SK-N-SH (cell line): ENCODE data around the gene EXOC4. TPM values are rescaled to one million over a fixed set of nuclear protein-coding genes. Genes with fewer than 3 reads are reported as not detected.

ENCODE experiments used
- CTCF ChIA-PET: fragments of 300-600, 350-600 bp; formaldehyde crosslinking; extraction: SDS; loops from one replicate; lab custom pipeline; 2021; lab: Yijun Ruan, JAX
- POLR2A ChIA-PET: fragments of 350-600 bp; sonication (Branson Sonifier 250); formaldehyde crosslinking; extraction: SDS; loops from one replicate; lab custom pipeline; 2020; ENCODE audit warnings: antibody characterized with exemption, inconsistent platforms; lab: Yijun Ruan, JAX
- DNase-seq: peaks from one replicate; pipeline ENCODE4 v3.0.0; 2012
- H2AFZ ChIP-seq: fragments of 200-600 bp; sonication (generic); 2 replicates; pipeline ENCODE4 v1.8.1; 2016; ENCODE audit warnings: antibody characterized with exemption, mild to moderate bottlenecking, low read depth
- H3F3A ChIP-seq: fragments of 200-600 bp; sonication (generic); replicated peaks from 2 replicates; pipeline ENCODE3; 2016; ENCODE audit warnings: antibody characterized with exemption, mild to moderate bottlenecking; ENCODE audit not compliant: insufficient read depth
- H3K27ac ChIP-seq, 2 experiments: fragments of 200-500 bp in 1 of 2; fragments of 200-600 bp in 1 of 2; sonication (Bioruptor generic) in 1 of 2; sonication (generic), shearing (Covaris generic) in 1 of 2; 2 replicates each; pipeline versions ENCODE4 v1.5.1 to v1.6.1; 2014 to 2016; ENCODE audit warnings: low read depth in 2 of 2, inconsistent platforms in 1 of 2, low read length in 1 of 2, mild to moderate bottlenecking in 1 of 2, mixed read lengths in 1 of 2
- H3K27me3 ChIP-seq: fragments of 200-600 bp; sonication (generic), shearing (Covaris generic); 2 replicates; pipeline ENCODE4 v1.6.1; 2016; ENCODE audit warnings: mixed run types; ENCODE audit not compliant: insufficient read depth
- H3K36me3 ChIP-seq, 2 experiments: fragments of 200-500 bp in 1 of 2; fragments of 200-600 bp in 1 of 2; sonication (Bioruptor generic) in 1 of 2; sonication (generic) in 1 of 2; replicated peaks in 1 of 2; 2 replicates each; pipeline versions ENCODE3 to v1.5.1; 2014 to 2016; ENCODE audit warnings: low read length in 1 of 2, mild to moderate bottlenecking in 1 of 2; ENCODE audit not compliant: insufficient read depth in 2 of 2, control insufficient read depth in 1 of 2
- H3K4me1 ChIP-seq, 2 experiments: fragments of 200-500 bp in 1 of 2; fragments of 200-600 bp in 1 of 2; sonication (Bioruptor generic) in 1 of 2; sonication (generic), shearing (Covaris generic) in 1 of 2; 2 replicates each; pipeline versions ENCODE4 v1.5.1 to v1.6.1; 2014 to 2016; ENCODE audit warnings: low read depth in 1 of 2, low read length in 1 of 2, mixed run types in 1 of 2; ENCODE audit not compliant: insufficient read depth in 2 of 2, control insufficient read depth in 1 of 2
- H3K4me2 ChIP-seq: fragments of 200-600 bp; sonication (generic), shearing (Covaris generic); 2 replicates; pipeline ENCODE4 v1.6.1; 2017; ENCODE audit warnings: mixed run types
- H3K4me3 ChIP-seq, 2 experiments: fragments of 200-500 bp in 1 of 2; fragments of 200-600 bp in 1 of 2; sonication (Bioruptor generic) in 1 of 2; sonication (generic), shearing (Covaris generic) in 1 of 2; 2 replicates each; pipeline versions ENCODE4 v1.5.1 to v1.8.1; 2014 to 2016; ENCODE audit warnings: low read depth in 2 of 2, inconsistent platforms in 1 of 2, low read length in 1 of 2, mild to moderate bottlenecking in 1 of 2, mixed read lengths in 1 of 2, moderate library complexity in 1 of 2
- H3K79me2 ChIP-seq: fragments of 200-600 bp; sonication (generic); 2 replicates; pipeline ENCODE4 v1.8.1; 2017; ENCODE audit warnings: mild to moderate bottlenecking; ENCODE audit not compliant: insufficient read depth
- H3K9ac ChIP-seq: fragments of 200-600 bp; sonication (generic); 2 replicates; pipeline ENCODE4 v1.6.1; 2017; ENCODE audit warnings: mixed run types
- H3K9me2 ChIP-seq: fragments of 200-600 bp; sonication (generic); 2 replicates; pipeline ENCODE4 v1.6.1; 2017; ENCODE audit warnings: mixed run types
- H3K9me3 ChIP-seq: fragments of 200-600 bp; sonication (generic); 2 replicates; pipeline ENCODE4 v1.6.1; 2017; ENCODE audit warnings: mixed run types, mild to moderate bottlenecking, moderate library complexity
- H4K20me1 ChIP-seq: fragments of 200-600 bp; sonication (generic); 2 replicates; pipeline ENCODE4 v1.6.1; 2017; ENCODE audit warnings: mild to moderate bottlenecking, mixed run types; ENCODE audit not compliant: insufficient read depth
- EP300 ChIP-seq, 2 experiments: IDR thresholded peaks; 2 replicates each; pipeline versions ENCODE4 v1.4.0 to v1.6.1; 2012; ENCODE audit warnings: borderline replicate concordance in 1 of 2, low read depth in 1 of 2, low read length in 1 of 2
- EZH2phosphoT487 ChIP-seq: fragments of 200-600 bp; sonication (generic); IDR thresholded peaks from 2 replicates; pipeline ENCODE4 v1.6.1; 2017; ENCODE audit warnings: low read depth, mixed run types, mild to moderate bottlenecking, antibody characterized with exemption, moderate library complexity, borderline replicate concordance
- FOSL2 ChIP-seq: IDR thresholded peaks from 2 replicates; pipeline ENCODE4 v1.4.0; 2012; ENCODE audit warnings: low read depth, mild to moderate bottlenecking, moderate library complexity, borderline replicate concordance
- FOXJ3 ChIP-seq: sonication (generic); formaldehyde crosslinking; IDR thresholded peaks from 2 replicates; pipeline ENCODE4 v1.5.1; 2020; ENCODE audit warnings: mild to moderate bottlenecking, missing genetic modification reagents
- FOXM1 ChIP-seq: IDR thresholded peaks from 2 replicates; pipeline ENCODE4 v1.4.0; 2012; ENCODE audit warnings: low read depth, mild to moderate bottlenecking
- GATA2 ChIP-seq: sonication (generic); formaldehyde crosslinking; IDR thresholded peaks from 2 replicates; pipeline ENCODE4 v1.5.0; 2020; ENCODE audit warnings: mild to moderate bottlenecking, missing genetic modification reagents
- IRF3 ChIP-seq: fragments of 150-350 bp; IDR thresholded peaks from 2 replicates; pipeline ENCODE4 v1.6.1; 2016; ENCODE audit warnings: mild to moderate bottlenecking, low read depth, low read length
- JUND ChIP-seq: IDR thresholded peaks from 2 replicates; pipeline ENCODE4 v1.4.0; 2012
- MAX ChIP-seq: IDR thresholded peaks from 2 replicates; pipeline ENCODE4 v1.4.0; 2012; ENCODE audit warnings: low read depth
- MEF2A ChIP-seq: IDR thresholded peaks from 2 replicates; pipeline ENCODE4 v1.4.0; 2012; ENCODE audit warnings: low read depth, borderline replicate concordance
- NFIC ChIP-seq: IDR thresholded peaks from 2 replicates; pipeline ENCODE4 v1.4.0; 2012; ENCODE audit warnings: borderline replicate concordance
- PBX3 ChIP-seq: IDR thresholded peaks from 2 replicates; pipeline ENCODE4; 2012
- RCOR1 ChIP-seq: fragments of 150-350 bp; IDR thresholded peaks from 2 replicates; pipeline ENCODE4 v1.6.1; 2017; ENCODE audit warnings: antibody characterized with exemption, low read length
- REST ChIP-seq: IDR thresholded peaks from 2 replicates; pipeline ENCODE4 v1.6.1; 2012; ENCODE audit warnings: mild to moderate bottlenecking, low read depth, low read length, moderate library complexity
- RFX5 ChIP-seq: IDR thresholded peaks from 2 replicates; pipeline ENCODE4 v1.6.1; 2012; ENCODE audit warnings: mild to moderate bottlenecking, improper control_type of control experiment, low read length
- RXRA ChIP-seq: IDR thresholded peaks from 2 replicates; pipeline ENCODE4 v1.4.0; 2012; ENCODE audit warnings: low read depth, mild to moderate bottlenecking, borderline replicate concordance
- TEAD4 ChIP-seq: IDR thresholded peaks from 2 replicates; pipeline ENCODE4 v1.4.0; 2012; ENCODE audit warnings: mild to moderate bottlenecking, borderline replicate concordance; ENCODE audit not compliant: insufficient read depth
- USF2 ChIP-seq: fragments of 150-350 bp; IDR thresholded peaks from 2 replicates; pipeline ENCODE4 v1.6.1; 2017; ENCODE audit warnings: antibody characterized with exemption, low read length, low read depth, borderline replicate concordance
- WGBS: methylation state at CpG from one replicate; pipeline ENCODE4 v1.1.6; 2017; ENCODE audit warnings: low lambda C conversion rate; 5-methylcytosine and 5-hydroxymethylcytosine counted together
- polyA plus RNA-seq, 3 experiments: library from polyadenylated mRNA; depleted of rRNA; stranded (reverse); fragments of >200 nt; gene quantifications; 2 replicates each; pipeline ENCODE4 v1.2.3, GENCODE V29; 2012

Gene EXOC4
- polyA plus RNA-seq, 1 of the 3 experiments (the other 2 are of a cell fraction), result 37.3 TPM

GRCh38 chr7:133602291-133602690 lies 349.4 kb downstream of the EXOC4 start:
- H3K27ac ChIP-seq, result peak overlapping the region; percentile 12 to 27; a peak in 2 of 4 replicates
- 0 out of 2 replicates have a peak, but pooled peaks cover 5% of the 10 kb centered on the region for H3K79me2 ChIP-seq
- no peaks in the 10 kb centered on the region for H4K20me1 ChIP-seq
- H3K9me2 ChIP-seq, result no peaks in the 10 kb centered on the region
- H2AFZ ChIP-seq, result no peak overlapping the region
- ChIA-PET CTCF (interaction anchor here (1.0 to 1.5 kb wide), 3 partner anchors 47 to 77 kb away, joined by 3 to 4 read pairs (median 3); no protein-coding TSS in a partner anchor), POLR2A (no interaction called here)
- DNase-seq, result no peak
- WGBS, result 69% methylated on average over 4 of the region's 4 CpGs
- H3K4me2 ChIP-seq, result no peak overlapping the region
- H3K9me3 ChIP-seq, result no peaks in the 10 kb centered on the region
- no peak overlapping the region for H3K4me3 ChIP-seq
- H3F3A ChIP-seq, result no peaks in the 10 kb centered on the region
- no peaks in the 10 kb centered on the region for H3K27me3 ChIP-seq
- peaks cover 0 to 5% of the 10 kb centered on the region in 2 experiments; a peak in 2 of 4 replicates for H3K4me1 ChIP-seq
- H3K36me3 ChIP-seq, result no peaks in the 10 kb centered on the region
- TF ChIP-seq FOSL2 (no peak), MAX (no peak), PBX3 (0 out of 2 replicates have a peak, but pooled peaks have one; percentile 15), RFX5 (no peak), JUND (no peak), IRF3 (no peak), TEAD4 (no peak), REST (no peak), GATA2 (no peak), USF2 (no peak), EP300 (IDR thresholded peaks at IDR 0.05; ENCODE audit: borderline replicate concordance in 1 of 2, low read depth in 1 of 2, low read length in 1 of 2) (no peak), FOXM1 (no peak), NFIC (peak; percentile 46; the same call in 1 of the 2 replicates), FOXJ3 (CRISPR knock-in tag) (no peak), RXRA (0 out of 2 replicates have a peak, but pooled peaks have one; percentile 18), MEF2A (no peak), RCOR1 (no peak), EZH2phosphoT487 (no peak)
- no peak overlapping the region for H3K9ac ChIP-seq
